Adipose tissue (tissue), 3 donors: Measurements from ENCODE around the gene FAM25G. TPM values are rescaled to one million over a fixed set of nuclear protein-coding genes. Genes with fewer than 3 reads are reported as not detected.
"Not testable (repeated sequence)": the region's sequence is repeated elsewhere in the genome, so short reads cannot be mapped to it uniquely, and the experiment has no call there.

Experiments used
- H3K27ac ChIP-seq: one replicate; pipeline ENCODE4 v1.5.1; 2013; ENCODE audit warnings: low read depth, low read length
- WGBS, 3 donors: extraction: QIAGEN DNeasy Blood & Tissue Kit; methylation state at CpG; one replicate each; pipeline ENCODE4 v1.1.7; 2013; 5-methylcytosine and 5-hydroxymethylcytosine counted together
- polyA plus RNA-seq, 3 donors: library from polyadenylated mRNA; stranded (reverse); fragments of 200-250 nt; gene quantifications; one replicate each; pipeline ENCODE4 v1.2.3, GENCODE V29; 2013
- donor health status: healthy with polysubstance abuse.
- donor health status: Bipolar disorder and iron deficiency.
- donor health status: healthy.

Gene FAM25G
- not detected for polyA plus RNA-seq

DNA sequence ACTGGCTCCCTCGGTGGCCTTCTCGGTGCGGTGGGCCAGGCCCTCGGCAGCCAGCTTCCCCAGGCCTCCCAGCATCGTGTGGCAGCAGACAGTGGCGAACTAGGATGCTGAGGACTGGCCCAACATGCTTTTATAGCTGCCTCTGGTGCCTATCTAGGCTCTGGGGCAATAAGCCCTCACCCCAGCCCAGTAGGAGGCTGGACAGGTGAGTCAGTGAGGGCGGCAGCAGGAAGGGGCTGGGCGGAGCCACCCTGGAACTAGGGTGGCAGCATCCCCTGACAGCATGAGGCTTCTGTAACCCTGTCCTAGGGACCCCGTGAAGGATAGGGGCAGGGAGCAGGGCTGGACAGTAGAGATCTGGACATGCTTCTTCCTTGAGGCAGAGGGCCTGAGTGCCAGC, at the start of gene FAM25G:
Gene FAM25G (minus strand): TSS at position 101 of the 400 bp plus-strand sequence. CDS start 26 bp downstream, at position 75.
- not testable (repeated sequence) for H3K27ac ChIP-seq
- 80 to 100% (median 94%) methylated on average over 1 to 6 of the region's 9 CpGs for WGBS, 3 donors

GRCh38 chr10:47536430-47536829, 44.9 kb upstream of the FAM25G start:
- 89 to 99% (median 92%) methylated on average over 1 to 2 of the region's 3 CpGs for WGBS, 3 donors
- not testable (repeated sequence) for H3K27ac ChIP-seq

GRCh38 chr10:47523475-47523874, 32.0 kb upstream of the FAM25G start, which contains the start of gene AGAP9:
Gene AGAP9 (minus strand): TSS chr10:47523638. CDS start chr10:47523526, 112 bp downstream.
- H3K27ac ChIP-seq: not testable (repeated sequence)
- whole genome bisulfite sequencing, 3 donors: no CpG with 5 or more reads among the region's 20 CpGs

GRCh38 chr10:47502313-47502712, 10.8 kb upstream of the FAM25G start:
- WGBS, 3 donors: 73 to 94% (median 81%) methylated on average over 6 to 7 of the region's 9 CpGs

DNA sequence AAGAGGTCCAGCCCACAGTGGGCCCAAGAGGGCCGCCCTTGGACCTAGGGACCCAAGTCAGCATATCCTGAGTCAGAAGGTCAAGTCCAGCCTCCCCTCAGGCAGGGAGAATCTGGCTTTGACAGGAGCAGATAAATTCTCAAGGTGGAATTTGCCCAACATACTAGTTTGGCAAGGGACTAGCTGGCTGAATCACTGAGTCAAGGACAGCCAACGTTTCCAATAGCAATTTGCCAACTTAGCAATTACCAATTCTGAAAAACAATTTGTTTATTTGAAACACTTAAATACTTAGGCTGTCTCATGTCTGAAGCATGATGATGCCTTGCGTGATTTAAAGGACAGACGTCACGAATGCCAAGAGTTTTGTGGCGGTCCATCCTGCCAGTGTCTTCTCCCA, 2.7 kb upstream of the FAM25G start:
- H3K27ac ChIP-seq: not testable (repeated sequence)
- WGBS, 3 donors: 14 to 37% (median 29%) methylated on average over 1 of the region's 6 CpGs

More at GRCh38 chr10:47502313-47502712, 10.8 kb upstream of the FAM25G start:
- not testable (repeated sequence) for H3K27ac ChIP-seq

- WGBS, 3 donors: 89 to 100% (median 100%) methylated on average over 1 to 2 of the region's 7 CpGs
- not testable (repeated sequence) for H3K27ac ChIP-seq
These were observed 1.9 kb downstream of the FAM25G start for GRCh38 chr10:47489630-47490029.

DNA sequence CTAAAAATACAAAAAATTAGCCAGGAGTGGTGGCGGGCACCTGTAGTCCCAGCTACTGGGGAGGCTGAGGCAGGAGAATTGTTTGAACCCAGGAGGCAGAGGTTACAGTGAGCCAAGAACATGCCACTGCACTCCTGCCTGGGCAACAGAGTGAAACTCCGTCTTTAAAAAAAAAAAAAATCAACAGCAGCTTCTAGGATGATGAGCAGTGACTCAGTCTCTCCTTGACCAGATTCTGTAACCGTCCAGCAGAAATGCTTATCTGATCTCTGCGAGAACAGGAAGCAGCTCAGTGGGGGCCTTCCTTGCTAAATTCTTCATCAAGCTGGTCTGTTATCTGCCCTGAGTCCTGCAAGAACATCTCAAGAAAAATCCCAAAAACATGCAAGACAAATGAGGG, 5.6 kb downstream of the FAM25G start:
- H3K27ac ChIP-seq: not testable (repeated sequence)
- WGBS, 3 donors: 34 to 80% (median 67%) methylated on average over 1 to 2 of the region's 4 CpGs

DNA sequence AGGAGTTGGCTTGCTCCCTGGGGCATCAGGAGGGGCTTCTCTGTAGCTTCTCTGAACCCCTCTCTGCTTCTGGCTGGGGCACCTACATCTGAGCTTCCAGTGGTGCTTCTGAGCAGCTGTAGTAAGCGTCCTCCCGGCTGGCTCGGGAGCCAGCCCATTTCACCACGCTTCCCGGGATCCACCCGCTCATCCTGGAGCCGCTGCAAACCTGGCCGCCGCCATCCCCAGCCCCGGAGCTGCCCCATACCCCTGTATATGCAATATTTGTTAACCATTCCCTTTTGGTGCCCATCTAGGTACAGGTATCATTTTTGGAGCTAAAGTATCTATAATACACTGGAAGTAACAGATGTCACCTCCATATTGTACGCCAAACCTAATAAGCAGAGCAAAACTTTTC, 6.7 kb downstream of the FAM25G start:
- 86 to 96% (median 90%) methylated on average over 11 of the region's 11 CpGs for WGBS, 3 donors
- not testable (repeated sequence) for H3K27ac ChIP-seq

DNA sequence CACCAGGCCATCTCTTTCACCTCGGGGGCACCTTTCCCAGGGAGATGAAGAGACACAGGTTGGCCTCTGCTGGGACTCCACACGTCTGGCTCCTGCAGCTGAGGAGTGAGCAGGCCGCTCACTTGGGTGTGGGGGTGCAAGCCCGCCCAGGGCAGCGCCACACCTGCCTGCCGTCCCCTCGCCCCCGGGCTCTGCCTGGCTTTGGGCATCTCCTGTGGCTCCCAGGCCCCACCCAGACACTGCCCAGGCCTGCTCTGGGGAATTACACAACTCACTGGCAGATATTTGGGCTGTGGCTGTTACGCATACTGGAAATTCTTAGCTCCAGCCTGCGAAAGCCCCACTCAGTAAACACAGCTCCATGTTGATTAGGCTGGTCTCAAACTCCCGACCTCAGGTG, 7.6 kb downstream of the FAM25G start, which contains the start of gene ANXA8:
Gene ANXA8 (minus strand): TSS at position 193 of the 400 bp plus-strand sequence. CDS start 182 bp downstream, at position 11.
- 79 to 84% (median 81%) methylated on average over 8 of the region's 11 CpGs for WGBS, 3 donors
- not testable (repeated sequence) for H3K27ac ChIP-seq

- no CpG with 5 or more reads among the region's 1 CpG for WGBS, 3 donors
- H3K27ac ChIP-seq: not testable (repeated sequence)
These were observed 9.1 kb downstream of the FAM25G start for GRCh38 chr10:47482367-47482766.

- whole genome bisulfite sequencing, 3 donors: 78 to 87% (median 85%) methylated on average over 5 of the region's 6 CpGs
These were observed 9.7 kb downstream of the FAM25G start for GRCh38 chr10:47481768-47482181.

DNA sequence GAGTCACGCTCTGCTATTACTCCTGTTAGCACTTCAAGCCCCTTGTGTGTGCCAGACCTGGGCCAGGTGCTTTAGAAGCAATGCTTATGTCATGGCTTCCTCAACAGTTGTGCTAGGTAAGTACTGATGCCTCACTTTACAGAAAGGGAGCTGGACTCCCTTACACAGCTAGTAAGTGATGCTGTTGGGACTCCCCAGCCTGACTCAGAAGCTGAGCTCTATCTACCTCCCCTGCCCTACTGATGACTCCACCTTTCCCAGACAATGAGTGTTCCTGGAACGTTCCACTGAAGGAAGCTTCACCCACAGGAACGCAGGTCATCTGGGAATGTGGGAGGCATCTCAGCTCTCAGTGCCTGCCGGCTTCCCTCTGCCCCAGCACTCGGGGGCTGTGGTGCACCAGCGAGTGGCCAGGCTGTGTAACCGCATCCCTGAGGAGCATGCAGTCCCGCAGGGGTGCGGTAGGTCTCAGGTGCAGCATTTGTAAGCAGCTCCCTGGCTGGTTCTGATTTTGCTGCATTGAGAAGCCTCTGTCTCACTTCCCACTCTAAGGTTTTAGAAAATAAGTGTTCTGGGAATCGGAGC, 10.2 kb downstream of the FAM25G start:
- H3K27ac ChIP-seq: not testable (repeated sequence)
- 62 to 80% (median 65%) methylated on average over 6 to 8 of the region's 10 CpGs for WGBS, 3 donors

More at GRCh38 chr10:47481768-47482181, 9.7 kb downstream of the FAM25G start:
- not testable (repeated sequence) for H3K27ac ChIP-seq

- not testable (repeated sequence) for H3K27ac ChIP-seq
- no CpG with 5 or more reads among the region's 3 CpGs for WGBS, 3 donors
These were observed 11.4 kb downstream of the FAM25G start for GRCh38 chr10:47480133-47480532.

DNA sequence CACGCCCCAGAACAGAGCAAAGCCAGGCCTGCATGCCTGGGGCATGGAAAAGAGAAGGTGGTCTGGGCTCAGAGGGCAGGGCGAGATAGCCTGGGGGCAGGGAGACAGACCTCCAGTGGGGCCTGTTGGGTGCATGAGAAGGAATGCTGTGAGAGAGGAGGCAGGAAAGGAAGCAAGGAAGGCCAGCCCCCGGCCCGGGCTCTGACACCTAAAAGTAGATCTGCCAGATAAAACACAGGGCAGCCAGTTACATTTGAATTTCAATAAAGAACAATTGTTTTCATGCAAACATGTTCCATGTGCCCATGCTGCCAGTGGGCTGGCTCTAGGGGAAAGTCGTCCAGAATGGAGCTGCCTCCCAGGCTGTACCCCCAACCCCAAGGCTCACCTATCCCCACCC, 13.4 kb downstream of the FAM25G start:
- WGBS, 3 donors: 39 to 90% (median 72%) methylated on average over 2 to 4 of the region's 5 CpGs
- H3K27ac ChIP-seq: not testable (repeated sequence)

GRCh38 chr10:47477078-47477477, 14.4 kb downstream of the FAM25G start:
- not testable (repeated sequence) for H3K27ac ChIP-seq
- WGBS, 3 donors: 93 to 97% (median 94%) methylated on average over 6 to 9 of the region's 11 CpGs

GRCh38 chr10:47475101-47475500, 16.4 kb downstream of the FAM25G start:
- 82 to 88% (median 86%) methylated on average over 5 of the region's 5 CpGs for WGBS, 3 donors
- H3K27ac ChIP-seq: not testable (repeated sequence)

GRCh38 chr10:47473516-47473915, 18.0 kb downstream of the FAM25G start:
- not testable (repeated sequence) for H3K27ac ChIP-seq
- no CpG with 5 or more reads among the region's 7 CpGs for WGBS, 3 donors

GRCh38 chr10:47472647-47473046, 18.9 kb downstream of the FAM25G start:
- H3K27ac ChIP-seq: not testable (repeated sequence)
- 67 to 79% methylated on average over 1 of the region's 3 CpGs; no CpG with 5 or more reads in 1 of the 3 donors for WGBS, 3 donors

DNA sequence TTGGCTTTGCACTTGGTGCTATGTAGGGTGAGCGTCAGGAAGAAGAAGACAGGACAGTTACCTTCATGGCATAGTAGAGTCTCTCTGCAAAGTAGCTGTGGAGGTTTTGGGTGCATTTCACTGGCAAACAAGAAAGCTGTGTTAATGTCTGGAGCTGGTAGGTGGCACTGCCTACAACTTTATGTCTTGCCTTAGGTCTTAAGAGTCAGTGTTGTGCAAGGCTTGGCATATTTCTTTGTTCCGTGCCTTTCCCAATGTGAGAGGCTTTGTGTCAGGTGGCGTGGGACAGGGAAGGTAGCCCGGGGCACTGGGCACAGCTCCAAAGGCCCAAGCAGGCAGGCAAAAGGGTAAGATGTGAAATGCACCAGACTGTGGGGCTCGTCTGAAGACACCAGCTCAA, 19.4 kb downstream of the FAM25G start:
- no CpG with 5 or more reads among the region's 5 CpGs for WGBS, 3 donors
- not testable (repeated sequence) for H3K27ac ChIP-seq
